ENCODE data around the gene LRRC75A. TPM values are rescaled to one million over a fixed set of nuclear protein-coding genes. Genes with fewer than 3 reads are reported as not detected.

LRRC75A gene
- total RNA-seq, 2 donors from 2014 or later = 5.2 to 25.8 TPM

DNA sequence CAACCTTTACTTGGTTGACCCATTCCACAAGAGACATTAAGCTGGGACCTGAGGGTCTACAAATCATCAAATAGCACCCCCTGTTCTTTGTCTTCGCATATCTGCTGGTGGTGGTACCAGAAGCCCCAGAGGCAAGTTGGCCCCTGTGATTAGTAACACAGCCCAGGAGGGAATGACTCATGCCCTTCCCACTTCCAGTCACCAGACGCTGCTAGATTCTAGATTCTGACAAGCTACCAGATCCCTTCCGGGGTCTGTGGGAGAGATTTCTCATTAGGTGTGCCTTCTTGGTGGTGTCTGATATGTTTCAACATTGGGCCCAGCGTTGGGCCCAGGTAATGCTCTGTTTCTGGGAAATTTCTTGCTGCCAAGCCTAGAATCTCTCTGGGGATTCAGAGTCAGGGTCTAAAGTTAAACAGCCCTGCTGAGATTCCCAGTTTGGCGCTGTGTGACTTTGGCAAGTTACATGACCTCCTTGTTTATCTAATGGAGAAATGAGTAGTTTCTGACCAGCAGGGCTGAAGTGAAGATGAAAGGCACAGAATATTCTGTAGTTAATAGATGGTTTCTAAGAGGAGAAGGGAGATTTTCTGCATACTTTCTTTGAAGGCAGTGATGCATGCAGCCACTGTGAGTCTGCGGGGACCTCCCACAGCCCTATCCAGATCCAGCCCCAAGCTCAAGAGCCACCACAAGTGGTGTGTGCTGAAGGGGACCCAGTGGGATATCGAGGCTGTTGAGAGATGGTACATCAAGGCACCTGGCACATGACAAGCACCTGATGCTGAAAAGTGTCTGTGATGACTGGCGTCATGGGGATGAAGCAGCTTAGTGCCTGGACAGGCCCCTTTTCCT lies 72.7 kb downstream of the LRRC75A start:
- DNase-seq (ENCODE audit: low spot score) = no peak
- H3K4me1 ChIP-seq (replicated peaks) = no peaks in the 10 kb centered on the region
- 69% methylated on average over 8 of the region's 8 CpGs for WGBS

DNA sequence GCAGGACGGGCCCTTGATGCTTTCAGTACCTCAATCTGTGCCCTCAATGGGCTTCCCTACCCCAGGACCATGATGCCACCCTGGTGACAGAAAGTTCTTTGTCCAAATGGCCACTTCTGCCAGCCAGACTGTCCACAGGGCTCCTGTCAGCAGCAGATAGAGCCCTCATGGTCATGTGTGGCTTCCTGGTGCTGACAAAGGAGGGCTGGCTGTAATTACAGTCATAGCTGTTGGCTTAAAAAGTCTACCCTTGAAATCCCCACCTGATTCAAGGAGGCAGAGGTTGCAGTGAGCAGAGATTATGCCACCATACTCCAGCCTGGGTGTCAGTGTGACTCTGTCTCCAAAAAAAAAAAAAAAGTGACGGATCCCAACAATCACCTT lies 73.3 kb downstream of the LRRC75A start:
- intact Hi-C loops (cut with DNase I) = no loop called here
- Histone ChIP-seq H3K27me3 (replicated peaks; ENCODE audit: insufficient read depth) (no peaks in the 10 kb centered on the region), H3K4me1 (replicated peaks) (no peaks in the 10 kb centered on the region), H3K4me3 (no peak overlapping the region), H3K27ac (peak overlapping the region; percentile 51 to 53), H3K36me3 (no peaks in the 10 kb centered on the region), H3K9me3 (no peaks in the 10 kb centered on the region)
- DNase-seq (ENCODE audit: low spot score) = no peak
- WGBS = 50% methylated on average over 2 of the region's 2 CpGs
- no peak for TF ChIP-seq POLR2AphosphoS5 (IDR thresholded peaks at IDR 0.05)
- TF ChIP-seq POLR2A (IDR thresholded peaks at IDR 0.05) = no peak
- TF ChIP-seq, protein P1, sequence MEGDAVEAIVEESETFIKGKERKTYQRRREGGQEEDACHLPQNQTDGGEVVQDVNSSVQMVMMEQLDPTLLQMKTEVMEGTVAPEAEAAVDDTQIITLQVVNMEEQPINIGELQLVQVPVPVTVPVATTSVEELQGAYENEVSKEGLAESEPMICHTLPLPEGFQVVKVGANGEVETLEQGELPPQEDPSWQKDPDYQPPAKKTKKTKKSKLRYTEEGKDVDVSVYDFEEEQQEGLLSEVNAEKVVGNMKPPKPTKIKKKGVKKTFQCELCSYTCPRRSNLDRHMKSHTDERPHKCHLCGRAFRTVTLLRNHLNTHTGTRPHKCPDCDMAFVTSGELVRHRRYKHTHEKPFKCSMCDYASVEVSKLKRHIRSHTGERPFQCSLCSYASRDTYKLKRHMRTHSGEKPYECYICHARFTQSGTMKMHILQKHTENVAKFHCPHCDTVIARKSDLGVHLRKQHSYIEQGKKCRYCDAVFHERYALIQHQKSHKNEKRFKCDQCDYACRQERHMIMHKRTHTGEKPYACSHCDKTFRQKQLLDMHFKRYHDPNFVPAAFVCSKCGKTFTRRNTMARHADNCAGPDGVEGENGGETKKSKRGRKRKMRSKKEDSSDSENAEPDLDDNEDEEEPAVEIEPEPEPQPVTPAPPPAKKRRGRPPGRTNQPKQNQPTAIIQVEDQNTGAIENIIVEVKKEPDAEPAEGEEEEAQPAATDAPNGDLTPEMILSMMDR (IDR thresholded peaks at IDR 0.05) = no peak

More for the DNA sequence above, 72.7 kb downstream of the LRRC75A start:
- H3K4me3 ChIP-seq = no peak overlapping the region
- peak overlapping the region; percentile 51 to 53 for H3K27ac ChIP-seq
- H3K27me3 ChIP-seq (replicated peaks; ENCODE audit: insufficient read depth) = no peaks in the 10 kb centered on the region
- H3K9me3 ChIP-seq = no peaks in the 10 kb centered on the region
- intact Hi-C loops (cut with DNase I) = no loop called here
- H3K36me3 ChIP-seq = no peaks in the 10 kb centered on the region
- TF ChIP-seq, protein P1 (IDR thresholded peaks at IDR 0.05) = no peak
- TF ChIP-seq POLR2AphosphoS5 (IDR thresholded peaks at IDR 0.05) (no peak), POLR2A (IDR thresholded peaks at IDR 0.05) (no peak)

DNA sequence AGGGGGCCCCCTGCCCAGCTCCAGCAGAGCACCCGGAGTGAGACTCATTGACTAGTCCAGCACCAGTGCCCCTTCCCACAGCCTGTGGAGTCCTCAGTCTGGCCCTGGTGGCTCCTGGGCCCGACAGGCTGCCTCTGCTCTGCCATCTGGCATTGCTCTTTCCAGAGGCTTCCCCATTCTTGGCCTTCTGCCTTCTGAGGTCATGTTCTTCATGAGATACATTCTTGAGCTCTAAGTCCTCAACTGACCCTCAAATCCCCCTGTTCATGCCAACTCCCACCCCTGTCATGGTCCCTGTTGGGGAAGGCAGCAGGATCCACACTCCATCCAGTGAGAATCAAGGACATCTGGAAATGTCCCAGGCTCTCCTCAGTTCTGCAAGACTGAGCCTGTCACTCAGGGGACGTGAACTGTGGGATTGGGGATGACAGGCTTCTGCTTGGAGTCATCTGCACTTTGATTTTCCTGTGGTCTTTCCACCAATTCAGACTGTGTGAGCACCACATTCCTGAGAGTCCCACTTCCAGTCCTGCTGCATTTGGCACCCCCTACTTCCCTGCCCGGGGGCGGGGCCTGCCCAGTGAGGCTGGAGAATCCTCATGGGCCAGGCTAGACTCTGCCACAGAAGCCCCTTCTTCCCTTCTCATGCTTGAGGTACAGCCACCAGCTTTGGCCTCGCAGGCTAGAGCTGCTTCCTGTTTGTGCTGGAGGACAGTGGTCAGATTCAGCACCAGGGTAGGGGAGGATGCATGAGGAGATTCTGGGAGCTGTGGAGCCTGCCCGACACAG lies 73.9 kb downstream of the LRRC75A start:
- H3K36me3 ChIP-seq = no peaks in the 10 kb centered on the region
- intact Hi-C loops (cut with DNase I) = no loop called here
- H3K4me3 ChIP-seq = no peak overlapping the region
- peak overlapping the region; percentile 51 to 53 for H3K27ac ChIP-seq
- TF ChIP-seq, protein P1 (IDR thresholded peaks at IDR 0.05) = no peak
- TF ChIP-seq POLR2A (IDR thresholded peaks at IDR 0.05) (no peak), POLR2AphosphoS5 (IDR thresholded peaks at IDR 0.05) (no peak)
- no peaks in the 10 kb centered on the region for H3K27me3 ChIP-seq (replicated peaks; ENCODE audit: insufficient read depth)
- no peaks in the 10 kb centered on the region for H3K4me1 ChIP-seq (replicated peaks)
- DNase-seq (ENCODE audit: low spot score) = no peak
- 69% methylated on average over 7 of the region's 7 CpGs for WGBS
- H3K9me3 ChIP-seq = no peaks in the 10 kb centered on the region

GRCh38 chr17:16417399-16417798 lies 74.6 kb downstream of the LRRC75A start:
- Histone ChIP-seq H3K27me3 (replicated peaks; ENCODE audit: insufficient read depth) (no peaks in the 10 kb centered on the region), H3K4me1 (replicated peaks) (no peaks in the 10 kb centered on the region), H3K9me3 (no peaks in the 10 kb centered on the region), H3K27ac (no peak overlapping the region), H3K4me3 (no peak overlapping the region), H3K36me3 (no peaks in the 10 kb centered on the region)
- intact Hi-C loops (cut with DNase I) = no loop called here
- no peak for DNase-seq (ENCODE audit: low spot score)
- TF ChIP-seq POLR2A (IDR thresholded peaks at IDR 0.05) = no peak
- TF ChIP-seq, protein P1 (IDR thresholded peaks at IDR 0.05) = no peak
- no peak for TF ChIP-seq POLR2AphosphoS5 (IDR thresholded peaks at IDR 0.05)
- 96% methylated on average over 7 of the region's 7 CpGs for WGBS

Measured in prostate gland (tissue), 2 donors.